22Rv1 (cell line): ENCODE data around the gene ANKRD33.

Source experiments
- H3K27ac ChIP-seq: fragments of 450-650 bp; 2 replicates; pipeline ENCODE4 v1.5.1; 2017
- ZFX ChIP-seq: fragments of 450-650 bp; IDR thresholded peaks from 2 replicates; pipeline ENCODE4 v1.6.1; 2017; ENCODE audit warnings: antibody characterized with exemption, borderline replicate concordance
- TF ChIP-seq, protein P1 (sequence below): fragments of 450-650 bp; IDR thresholded peaks from 2 replicates; pipeline ENCODE4 v1.5.1; 2017; ENCODE audit warnings: mild to moderate bottlenecking

Gene ANKRD33

DNA sequence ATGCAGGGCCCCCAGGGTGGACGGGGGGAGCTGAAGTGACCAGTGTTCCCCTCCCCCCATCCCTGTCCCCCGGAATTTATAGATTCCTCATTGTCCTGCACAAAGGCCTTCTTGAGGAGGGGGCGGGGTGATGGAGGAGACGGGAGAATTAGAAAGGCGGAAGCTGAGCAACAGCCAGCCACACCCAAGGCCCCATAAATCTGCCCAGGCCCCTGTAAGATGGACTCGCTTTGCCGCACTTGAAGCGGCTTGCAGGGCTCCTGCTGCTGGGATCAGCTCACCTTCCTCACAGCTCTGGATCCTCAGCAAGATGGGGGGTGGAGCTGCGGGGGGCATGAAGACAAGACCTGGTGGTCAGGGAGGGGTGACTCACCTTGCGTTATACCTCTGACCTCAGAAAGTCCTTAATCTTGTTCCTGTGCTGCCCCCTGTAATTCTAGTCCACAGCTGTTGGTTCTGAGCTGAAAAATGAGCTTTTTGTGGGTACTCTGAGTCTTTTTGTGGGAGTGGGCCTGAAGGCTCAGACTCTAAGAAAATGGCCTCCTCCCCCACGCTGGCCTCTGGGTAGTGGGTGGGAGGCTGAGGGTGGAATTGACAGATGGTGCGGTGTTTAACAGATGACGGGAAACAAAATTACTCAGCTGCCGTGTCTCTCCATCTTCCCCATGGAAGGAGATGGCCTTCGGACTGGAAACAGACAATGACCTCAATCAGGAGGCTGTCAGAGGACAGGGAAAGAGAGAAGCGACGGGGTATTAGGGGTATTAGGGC, 15.8 kb upstream of the ANKRD33 start:
- TF ChIP-seq, protein P1, sequence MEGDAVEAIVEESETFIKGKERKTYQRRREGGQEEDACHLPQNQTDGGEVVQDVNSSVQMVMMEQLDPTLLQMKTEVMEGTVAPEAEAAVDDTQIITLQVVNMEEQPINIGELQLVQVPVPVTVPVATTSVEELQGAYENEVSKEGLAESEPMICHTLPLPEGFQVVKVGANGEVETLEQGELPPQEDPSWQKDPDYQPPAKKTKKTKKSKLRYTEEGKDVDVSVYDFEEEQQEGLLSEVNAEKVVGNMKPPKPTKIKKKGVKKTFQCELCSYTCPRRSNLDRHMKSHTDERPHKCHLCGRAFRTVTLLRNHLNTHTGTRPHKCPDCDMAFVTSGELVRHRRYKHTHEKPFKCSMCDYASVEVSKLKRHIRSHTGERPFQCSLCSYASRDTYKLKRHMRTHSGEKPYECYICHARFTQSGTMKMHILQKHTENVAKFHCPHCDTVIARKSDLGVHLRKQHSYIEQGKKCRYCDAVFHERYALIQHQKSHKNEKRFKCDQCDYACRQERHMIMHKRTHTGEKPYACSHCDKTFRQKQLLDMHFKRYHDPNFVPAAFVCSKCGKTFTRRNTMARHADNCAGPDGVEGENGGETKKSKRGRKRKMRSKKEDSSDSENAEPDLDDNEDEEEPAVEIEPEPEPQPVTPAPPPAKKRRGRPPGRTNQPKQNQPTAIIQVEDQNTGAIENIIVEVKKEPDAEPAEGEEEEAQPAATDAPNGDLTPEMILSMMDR = no peak
- TF ChIP-seq ZFX = no peak
- H3K27ac ChIP-seq = no peak overlapping the region

DNA sequence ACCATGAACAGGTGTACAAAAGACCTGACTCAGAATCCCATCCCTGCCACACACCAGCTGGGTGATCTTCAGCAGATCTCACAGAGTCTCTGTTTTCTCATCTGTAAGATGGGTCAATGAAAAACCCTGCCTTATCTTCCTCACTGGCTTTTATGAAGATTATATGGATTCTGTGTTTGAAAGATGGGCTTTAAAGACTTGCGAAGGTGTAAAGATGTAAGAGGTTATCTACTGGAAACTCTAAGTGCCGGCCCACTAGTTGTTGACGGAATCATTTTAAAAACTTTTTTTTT, 15.3 kb upstream of the ANKRD33 start:
- TF ChIP-seq, protein P1 = no peak
- TF ChIP-seq ZFX = no peak
- no peak overlapping the region for H3K27ac ChIP-seq

DNA sequence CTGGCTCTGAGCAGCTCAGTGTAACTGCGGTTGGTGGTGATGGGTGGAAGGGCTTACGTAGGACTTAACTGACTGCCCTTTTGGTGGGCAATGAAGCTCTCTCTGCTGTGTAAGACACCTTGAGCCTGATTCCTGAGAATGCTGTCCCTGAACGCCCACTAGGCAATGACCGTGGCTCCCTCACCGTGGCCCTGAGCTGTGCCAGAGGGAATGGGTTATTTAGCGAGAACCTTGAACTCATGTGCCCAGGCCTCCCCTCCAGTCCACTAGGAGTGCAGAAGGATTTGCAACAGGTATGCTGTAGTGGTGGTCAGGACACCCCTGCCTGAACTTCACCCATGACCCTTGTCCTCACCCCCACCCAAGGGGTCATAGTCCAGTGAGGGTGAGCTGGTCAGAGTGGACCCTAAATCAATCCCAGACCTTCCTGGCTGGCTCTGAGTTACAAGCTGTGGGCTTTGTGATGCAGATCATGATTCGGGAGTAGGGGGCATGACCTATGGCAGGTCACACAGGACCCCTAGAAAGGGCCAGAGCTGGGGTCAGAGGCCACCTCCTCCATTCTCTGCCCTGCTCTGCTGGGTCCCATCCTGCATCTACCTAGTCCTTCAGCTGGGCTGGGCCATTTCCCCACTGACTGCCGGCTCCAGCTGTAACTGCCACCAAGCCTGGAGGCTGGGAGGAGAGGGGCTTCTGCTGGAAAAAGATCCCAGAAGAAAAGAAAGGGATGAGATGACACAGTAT, 14.5 kb upstream of the ANKRD33 start:
- no peak for TF ChIP-seq ZFX
- TF ChIP-seq, protein P1 = no peak
- no peak overlapping the region for H3K27ac ChIP-seq

DNA sequence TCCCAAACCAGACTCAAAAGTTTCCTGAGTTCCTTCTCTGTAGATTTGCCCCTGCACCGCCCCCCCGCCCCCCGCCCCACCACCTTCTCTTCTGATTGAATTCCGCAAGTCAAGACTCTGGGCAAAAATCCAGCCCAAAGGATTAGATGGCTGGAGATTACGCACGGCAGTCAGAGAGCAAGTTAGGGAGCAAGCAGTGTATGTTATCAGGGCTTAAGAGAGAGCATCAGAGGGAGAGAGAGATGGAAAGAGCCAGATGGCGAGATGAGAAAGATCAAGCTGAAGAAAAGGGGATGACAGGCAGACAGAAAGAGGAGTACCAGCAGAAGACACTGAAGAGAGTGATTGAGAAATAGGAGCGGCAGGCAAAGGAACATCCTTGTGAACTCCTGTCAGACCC, 13.9 kb upstream of the ANKRD33 start:
- TF ChIP-seq ZFX = no peak
- TF ChIP-seq, protein P1 = no peak
- H3K27ac ChIP-seq = no peak overlapping the region

DNA sequence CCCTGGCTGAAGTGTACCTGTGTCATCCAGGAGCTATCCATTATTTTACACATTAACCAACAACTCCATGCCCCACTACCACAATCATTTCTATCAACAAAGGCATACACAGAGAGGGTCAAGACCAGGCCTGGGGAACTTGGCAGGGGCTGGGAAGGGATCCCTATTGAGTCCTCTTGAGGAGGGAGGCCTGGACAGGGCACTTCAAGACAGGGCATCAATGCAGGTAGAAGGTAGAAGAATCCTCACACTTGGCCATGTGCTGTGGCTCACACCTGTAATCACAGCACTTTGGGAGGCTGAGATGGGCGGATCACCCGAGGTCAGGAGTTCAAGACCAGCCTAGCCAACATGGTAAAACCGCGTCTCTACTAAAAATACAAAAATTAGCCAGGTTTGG, 13.4 kb upstream of the ANKRD33 start:
- no peak overlapping the region for H3K27ac ChIP-seq
- TF ChIP-seq ZFX = no peak
- TF ChIP-seq, protein P1 = no peak

DNA sequence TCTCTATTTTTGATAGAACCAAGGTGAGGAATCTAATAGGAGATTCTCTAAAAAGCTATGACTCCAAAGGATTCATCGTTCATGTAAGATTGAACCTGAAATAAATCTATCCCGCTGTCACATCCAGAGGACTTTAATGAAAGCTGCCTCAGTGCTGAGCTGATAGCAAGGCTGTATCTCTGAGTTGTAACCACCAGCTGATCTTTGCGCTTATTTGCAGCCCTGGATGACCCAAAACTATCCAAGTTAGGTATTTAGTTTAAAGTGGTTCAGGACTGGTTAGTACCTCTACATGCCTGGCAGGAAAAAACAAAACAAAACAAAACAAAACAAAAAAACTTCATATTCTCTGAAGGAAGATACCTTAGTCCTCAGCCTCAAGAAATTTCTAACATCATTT, 8.8 kb upstream of the ANKRD33 start:
- TF ChIP-seq, protein P1 = no peak
- no peak for TF ChIP-seq ZFX
- no peak overlapping the region for H3K27ac ChIP-seq

DNA sequence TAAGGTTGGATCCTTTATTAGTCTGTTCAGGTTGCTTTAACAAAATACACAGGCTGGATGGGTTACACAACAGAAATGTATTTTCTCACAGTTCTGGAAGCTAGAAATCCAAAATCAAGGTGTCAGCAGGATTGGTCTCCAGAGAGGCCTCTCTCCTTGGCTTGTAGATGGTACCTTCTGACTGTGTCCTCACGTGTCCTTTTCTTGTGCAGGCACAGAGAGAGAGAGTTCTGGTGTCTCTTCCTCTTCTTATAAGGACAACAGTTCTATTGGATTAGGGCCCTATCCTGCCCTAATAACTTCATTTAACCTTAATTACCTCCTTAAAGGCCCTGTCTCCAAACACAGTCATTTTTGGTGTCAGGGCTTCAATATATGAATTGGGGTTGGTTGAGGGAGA, 4.6 kb upstream of the ANKRD33 start:
- no peak for TF ChIP-seq ZFX
- TF ChIP-seq, protein P1 = no peak
- H3K27ac ChIP-seq = no peak overlapping the region
